KMS-11 (cell line): Measurements from ENCODE around the gene SLC35F3.

Source experiments
- H2AFZ ChIP-seq: fragments of 200-600 bp; sonication (generic); 2 replicates; pipeline ENCODE4 v1.6.1; 2016; ENCODE audit warnings: antibody characterized with exemption, mixed run types, low read depth
- H3K27ac ChIP-seq: fragments of 200-600 bp; sonication (generic); 2 replicates; pipeline ENCODE4 v1.6.1; 2016; ENCODE audit warnings: mild to moderate bottlenecking, mixed run types
- H3K27me3 ChIP-seq: fragments of 200-600 bp; sonication (generic); 2 replicates; pipeline ENCODE4 v1.6.1; 2017; ENCODE audit warnings: mild to moderate bottlenecking, low read depth, mixed run types, moderate library complexity; ENCODE audit not compliant: insufficient read depth
- H3K36me3 ChIP-seq: fragments of 200-600 bp; sonication (generic); 2 replicates; pipeline ENCODE4 v1.6.1; 2017; ENCODE audit warnings: mild to moderate bottlenecking, mixed run types; ENCODE audit not compliant: insufficient read depth
- H3K4me1 ChIP-seq: fragments of 200-600 bp; sonication (generic); 2 replicates; pipeline ENCODE4 v1.6.1; 2016; ENCODE audit warnings: mild to moderate bottlenecking, low read depth, mixed run types; ENCODE audit not compliant: poor library complexity, severe bottlenecking
- H3K4me2 ChIP-seq: fragments of 200-600 bp; sonication (generic); 2 replicates; pipeline ENCODE4 v1.7.0; 2016; ENCODE audit warnings: mild to moderate bottlenecking, mixed run types
- H3K4me3 ChIP-seq: fragments of 200-600 bp; sonication (generic); IDR thresholded peaks from 2 replicates; pipeline ENCODE4 v1.6.1; 2017; ENCODE audit warnings: low read depth, low read length, mixed read lengths; ENCODE audit not compliant: insufficient read depth
- H3K79me2 ChIP-seq: fragments of 200-600 bp; sonication (generic); 2 replicates; pipeline ENCODE4 v1.6.1; 2016; ENCODE audit warnings: low read depth, mixed run types; ENCODE audit not compliant: insufficient read depth
- H3K9ac ChIP-seq: fragments of 200-600 bp; sonication (generic); 2 replicates; pipeline ENCODE4 v1.6.1; 2016; ENCODE audit warnings: mild to moderate bottlenecking, mixed run types
- H4K20me1 ChIP-seq: fragments of 200-600 bp; sonication (generic); 2 replicates; pipeline ENCODE4 v1.6.1; 2016; ENCODE audit warnings: mild to moderate bottlenecking, mixed run types; ENCODE audit not compliant: insufficient read depth
- TF ChIP-seq, protein P1 (sequence below): fragments of 200-600 bp; sonication (generic); conservative IDR thresholded peaks from 2 replicates; pipeline ENCODE4 v1.6.1; 2017; ENCODE audit warnings: low read depth, mild to moderate bottlenecking, antibody characterized with exemption, low read length, moderate library complexity, mixed read lengths

SLC35F3 gene

DNA sequence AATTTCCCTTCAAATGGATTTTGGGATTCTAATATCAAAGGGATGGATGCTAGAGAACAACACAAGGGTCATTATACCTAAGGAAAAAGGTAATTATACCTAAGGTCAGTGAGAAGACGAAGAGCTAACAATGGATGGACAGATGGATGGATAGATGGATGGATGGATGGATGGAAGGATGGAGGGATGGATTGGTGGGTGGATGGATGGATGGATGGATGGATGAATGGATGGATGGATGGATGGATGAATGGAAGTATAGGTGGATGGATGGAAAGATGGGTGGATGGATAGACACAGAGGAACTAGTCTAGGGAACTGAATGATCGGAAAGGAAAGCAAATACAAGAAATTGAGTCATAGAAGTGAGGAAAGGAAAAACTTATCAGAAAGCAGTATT lies 34.0 kb downstream of the SLC35F3 start:
- Histone ChIP-seq H3K79me2 (no peaks in the 10 kb centered on the region), H3K4me1 (no peaks in the 10 kb centered on the region), H3K27ac (no peak overlapping the region), H4K20me1 (no peaks in the 10 kb centered on the region), H3K4me3 (no peak overlapping the region), H3K9ac (no peak overlapping the region), H3K36me3 (no peaks in the 10 kb centered on the region), H3K27me3 (no peaks in the 10 kb centered on the region), H3K4me2 (no peak overlapping the region), H2AFZ (no peak overlapping the region)
- TF ChIP-seq, protein P1, sequence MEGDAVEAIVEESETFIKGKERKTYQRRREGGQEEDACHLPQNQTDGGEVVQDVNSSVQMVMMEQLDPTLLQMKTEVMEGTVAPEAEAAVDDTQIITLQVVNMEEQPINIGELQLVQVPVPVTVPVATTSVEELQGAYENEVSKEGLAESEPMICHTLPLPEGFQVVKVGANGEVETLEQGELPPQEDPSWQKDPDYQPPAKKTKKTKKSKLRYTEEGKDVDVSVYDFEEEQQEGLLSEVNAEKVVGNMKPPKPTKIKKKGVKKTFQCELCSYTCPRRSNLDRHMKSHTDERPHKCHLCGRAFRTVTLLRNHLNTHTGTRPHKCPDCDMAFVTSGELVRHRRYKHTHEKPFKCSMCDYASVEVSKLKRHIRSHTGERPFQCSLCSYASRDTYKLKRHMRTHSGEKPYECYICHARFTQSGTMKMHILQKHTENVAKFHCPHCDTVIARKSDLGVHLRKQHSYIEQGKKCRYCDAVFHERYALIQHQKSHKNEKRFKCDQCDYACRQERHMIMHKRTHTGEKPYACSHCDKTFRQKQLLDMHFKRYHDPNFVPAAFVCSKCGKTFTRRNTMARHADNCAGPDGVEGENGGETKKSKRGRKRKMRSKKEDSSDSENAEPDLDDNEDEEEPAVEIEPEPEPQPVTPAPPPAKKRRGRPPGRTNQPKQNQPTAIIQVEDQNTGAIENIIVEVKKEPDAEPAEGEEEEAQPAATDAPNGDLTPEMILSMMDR = no peak

DNA sequence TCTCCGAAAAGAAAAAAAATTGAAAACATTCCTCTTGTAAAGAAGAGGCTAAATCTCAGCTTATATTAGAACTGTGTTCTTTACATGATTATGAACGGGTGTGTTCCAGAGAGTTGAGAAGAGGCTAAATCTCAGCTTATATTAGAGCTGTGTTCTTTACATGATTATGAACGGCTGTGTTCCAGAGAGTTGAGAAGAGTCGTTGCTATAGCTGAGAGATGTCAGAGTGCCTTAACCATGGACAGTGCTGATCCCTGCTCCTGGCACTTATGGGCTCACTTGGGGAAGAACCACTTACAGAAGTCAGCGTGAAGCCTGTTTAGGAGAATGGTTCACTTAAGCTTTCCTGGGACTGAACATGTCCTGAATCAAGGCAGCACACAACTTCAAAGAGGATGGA lies 35.0 kb downstream of the SLC35F3 start:
- Histone ChIP-seq H3K27ac (no peak overlapping the region), H3K79me2 (no peaks in the 10 kb centered on the region), H4K20me1 (no peaks in the 10 kb centered on the region), H3K4me3 (no peak overlapping the region), H3K4me2 (no peak overlapping the region), H3K4me1 (no peaks in the 10 kb centered on the region), H3K27me3 (no peaks in the 10 kb centered on the region), H3K36me3 (no peaks in the 10 kb centered on the region), H3K9ac (no peak overlapping the region), H2AFZ (no peak overlapping the region)
- TF ChIP-seq, protein P1 = no peak

DNA sequence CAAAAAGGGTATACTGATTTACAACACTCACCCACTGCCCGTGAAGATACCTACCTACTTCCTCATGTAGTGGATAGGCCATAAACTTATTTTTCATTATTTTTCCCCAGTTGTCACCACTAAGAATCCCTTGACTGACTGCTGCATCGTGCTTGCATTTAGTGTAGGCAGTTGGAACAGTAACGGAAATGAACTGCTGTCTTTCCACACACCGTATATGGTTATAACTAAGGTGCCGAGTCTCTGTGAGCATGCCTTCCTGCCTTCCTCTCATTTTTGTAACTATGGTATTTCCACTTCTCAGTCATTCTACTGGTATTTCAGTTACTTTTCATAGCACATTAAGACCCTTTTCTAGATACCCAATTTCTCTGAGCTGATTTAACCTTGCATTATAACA lies 36.4 kb downstream of the SLC35F3 start:
- TF ChIP-seq, protein P1 = no peak
- Histone ChIP-seq H2AFZ (no peak overlapping the region), H3K27ac (no peak overlapping the region), H3K4me2 (no peak overlapping the region), H3K27me3 (no peaks in the 10 kb centered on the region), H3K36me3 (no peaks in the 10 kb centered on the region), H3K9ac (no peak overlapping the region), H3K4me1 (no peaks in the 10 kb centered on the region), H3K79me2 (no peaks in the 10 kb centered on the region), H3K4me3 (no peak overlapping the region), H4K20me1 (no peaks in the 10 kb centered on the region)

DNA sequence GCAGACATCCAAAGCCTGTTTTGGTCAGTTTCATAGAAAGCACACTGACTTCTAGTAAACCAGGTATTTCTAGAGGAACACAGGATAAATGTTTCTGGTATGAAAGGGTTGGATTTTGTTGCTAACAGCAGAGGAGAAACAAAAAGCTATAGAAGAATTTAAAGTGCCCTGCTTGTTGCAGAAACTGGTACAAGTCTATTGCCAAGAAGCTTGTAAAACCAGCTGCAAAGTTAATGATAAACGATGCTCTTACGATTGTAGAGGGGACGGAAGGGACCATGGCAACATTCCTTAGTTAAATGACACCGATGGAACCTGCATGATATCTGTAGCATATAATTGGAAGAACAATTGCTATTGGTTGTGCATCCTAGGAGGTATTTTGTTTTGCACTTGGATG lies 40.1 kb downstream of the SLC35F3 start:
- Histone ChIP-seq H3K4me2 (no peak overlapping the region), H3K9ac (no peak overlapping the region), H4K20me1 (no peaks in the 10 kb centered on the region), H3K27ac (no peak overlapping the region), H3K36me3 (no peaks in the 10 kb centered on the region), H3K4me3 (no peak overlapping the region), H3K4me1 (no peaks in the 10 kb centered on the region), H2AFZ (no peak overlapping the region), H3K27me3 (no peaks in the 10 kb centered on the region), H3K79me2 (no peaks in the 10 kb centered on the region)
- TF ChIP-seq, protein P1 = no peak
